B cell (primary cell): Measurements from ENCODE around the gene G2E3. TPM values are rescaled to one million over a fixed set of nuclear protein-coding genes. Genes with fewer than 3 reads are reported as not detected.
"Not testable (repeated sequence)": the region's sequence is repeated elsewhere in the genome, so short reads cannot be mapped to it uniquely, and the experiment has no call there.

Experiments used
- ATAC-seq: fragments of 200-7000 bp; cut with Tn5 transposase; one replicate; pipeline ENCODE4 v1.10.0; 2021; ENCODE audit warnings: low read depth, mild to moderate bottlenecking, moderate number of reproducible peaks, moderate library complexity
- CTCF ChIA-PET: fragments of 350-600 bp; sonication (Branson Sonifier 250); formaldehyde crosslinking; loops from one replicate; lab custom pipeline; 2021; ENCODE audit warnings: antibody characterized with exemption, inconsistent platforms; lab: Charles Lee
- POLR2A ChIA-PET: fragments of 350-600 bp; sonication (Branson Sonifier 250); formaldehyde crosslinking; loops from one replicate; lab custom pipeline; 2021; ENCODE audit warnings: antibody characterized with exemption; lab: Charles Lee
- DNase-seq: peaks from one replicate; pipeline ENCODE4 v3.0.0; 2013
- H2AFZ ChIP-seq: 2 replicates; pipeline ENCODE4 v1.6.1; 2012; ENCODE audit warnings: mild to moderate bottlenecking, low read depth, low read length; ENCODE audit not compliant: insufficient read depth, poor library complexity, severe bottlenecking
- H3K27ac ChIP-seq, 2 donors: 1 replicate in 1 of 2; 2 replicates in 1 of 2; pipeline ENCODE4 v1.5.1; 2012 to 2013; ENCODE audit warnings: low read length in 2 of 2, mild to moderate bottlenecking in 2 of 2, moderate library complexity in 1 of 2
- H3K27me3 ChIP-seq, 4 experiments: fragments of 200-600 bp in 1 of 4; sonication (generic) in 1 of 4; replicated peaks in 1 of 4; 1 replicate in 2 of 4; 2 replicates in 2 of 4; pipeline versions ENCODE4 v1.6.1 to v1.7.0; 2013 to 2016; ENCODE audit warnings: low read length in 3 of 4, mild to moderate bottlenecking in 2 of 4, mixed read lengths in 1 of 4, moderate library complexity in 1 of 4; ENCODE audit not compliant: insufficient read depth in 4 of 4, control insufficient read depth in 3 of 4; ENCODE audit errors: control extremely low read depth in 1 of 4
- H3K36me3 ChIP-seq, 2 experiments: replicated peaks in 1 of 2; 1 replicate in 1 of 2; 2 replicates in 1 of 2; pipeline versions ENCODE4 v1.6.1 to v1.7.1; 2013; ENCODE audit warnings: low read length in 1 of 2; ENCODE audit not compliant: insufficient read depth in 2 of 2, control insufficient read depth in 1 of 2; ENCODE audit errors: control extremely low read depth in 1 of 2, extremely low read depth in 1 of 2
- H3K4me1 ChIP-seq, 2 donors: fragments of 200-600 bp in 1 of 2; sonication (generic) in 1 of 2; 1 replicate in 1 of 2; 2 replicates in 1 of 2; pipeline versions ENCODE4 v1.5.1 to v1.6.1; 2013 to 2017; ENCODE audit warnings: low read length in 2 of 2; ENCODE audit not compliant: control insufficient read depth in 2 of 2, insufficient read depth in 2 of 2
- H3K4me2 ChIP-seq: replicated peaks from 2 replicates; pipeline ENCODE3; 2012; ENCODE audit warnings: mild to moderate bottlenecking, low read depth, low read length; ENCODE audit not compliant: poor library complexity, severe bottlenecking
- H3K4me3 ChIP-seq, 5 experiments: fragments of 200-600 bp in 1 of 5; sonication (generic) in 1 of 5; 1 replicate in 3 of 5; 2 replicates in 2 of 5; pipeline versions ENCODE4 v1.5.1 to v1.7.0; 2011 to 2016; ENCODE audit warnings: low read length in 4 of 5, mild to moderate bottlenecking in 4 of 5, low read depth in 2 of 5, control low read depth in 1 of 5, moderate library complexity in 1 of 5; ENCODE audit not compliant: insufficient read depth in 1 of 5; ENCODE audit errors: control extremely low read depth in 1 of 5, extremely low read depth in 1 of 5
- H3K79me2 ChIP-seq: fragments of 200-600 bp; sonication (generic); one replicate; pipeline ENCODE4 v1.6.0; 2016; ENCODE audit warnings: low read length; ENCODE audit not compliant: control insufficient read depth, insufficient read depth
- H3K9ac ChIP-seq: fragments of 200-600 bp; sonication (generic); 2 replicates; pipeline ENCODE4 v1.6.1; 2017; ENCODE audit warnings: mild to moderate bottlenecking, low read length, moderate library complexity
- H3K9me3 ChIP-seq, 3 donors: one replicate each; pipeline versions ENCODE4 v1.6.1 to v1.7.1; 2013; ENCODE audit warnings: low read length in 2 of 3; ENCODE audit not compliant: control insufficient read depth in 2 of 3, insufficient read depth in 1 of 3; ENCODE audit errors: control extremely low read depth in 1 of 3
- H4K20me1 ChIP-seq: 2 replicates; pipeline ENCODE4 v1.6.0; 2012; ENCODE audit warnings: mild to moderate bottlenecking, low read length; ENCODE audit not compliant: insufficient read depth, control insufficient read depth, poor library complexity, severe bottlenecking
- H3K27ac Mint-ChIP-seq: one replicate; pipeline ENCODE4 v1.8.0; 2021; ENCODE audit warnings: mixed read lengths
- H3K27me3 Mint-ChIP-seq: one replicate; pipeline ENCODE4 v1.8.0; 2021; ENCODE audit warnings: mixed read lengths
- H3K4me1 Mint-ChIP-seq: one replicate; pipeline ENCODE4 v1.8.0; 2021; ENCODE audit warnings: mixed read lengths
- H3K4me3 Mint-ChIP-seq: one replicate; pipeline ENCODE4 v1.8.0; 2021; ENCODE audit warnings: mixed read lengths
- H3K9me3 Mint-ChIP-seq: one replicate; pipeline ENCODE4 v1.8.0; 2022; ENCODE audit warnings: mixed read lengths; ENCODE audit not compliant: insufficient read depth
- CTCF ChIP-seq: fragments of 200-600 bp; IDR thresholded peaks from one replicate; pipeline ENCODE4 v1.8.0; 2022; ENCODE audit warnings: antibody characterized with exemption, mild to moderate bottlenecking
- EZH2 ChIP-seq: IDR thresholded peaks from 2 replicates; pipeline ENCODE4 v1.6.1; 2012; ENCODE audit warnings: borderline replicate concordance, low read depth, mild to moderate bottlenecking, moderate library complexity, low read length; ENCODE audit not compliant: insufficient read depth, poor library complexity, severe bottlenecking
- WGBS: methylation state at CpG from one replicate; pipeline ENCODE4 v1.1.5; 2013; ENCODE audit warnings: missing lambda C conversion rate; ENCODE audit not compliant: insufficient coverage; 5-methylcytosine and 5-hydroxymethylcytosine counted together
- intact Hi-C: fragments of 100-400 bp; cut with micrococcal nuclease; formaldehyde crosslinking; loops from one replicate; pipeline ENCODE4 v1.10.0; 2022
- polyA plus RNA-seq: library from polyadenylated mRNA; depleted of rRNA; stranded (reverse); fragments of >200 nt; gene quantifications from 2 replicates; pipeline ENCODE4 v1.2.3, GENCODE V29; 2012
- total RNA-seq, 2 donors: library from RNA; stranded (reverse); fragments of 120-200 nt in 1 of 2; gene quantifications; 1 replicate in 1 of 2; 2 replicates in 1 of 2; pipeline versions ENCODE4 v1.2.3 to v1.2.4, GENCODE V29; 2013 to 2022

The G2E3 gene
- total and polyA plus RNA-seq, 2 donors (not counting 1 experiment from before 2014, with no cell fraction given) = 6.2 to 29.2 TPM

- ChIA-PET POLR2A (no interaction called here), CTCF (no interaction called here)
- intact Hi-C loops = no loop called here
- H3K4me3 Mint-ChIP-seq = no peak overlapping the region
- no peak overlapping the region for H3K4me2 ChIP-seq
- no peak overlapping the region for H3K9ac ChIP-seq
- H3K27me3 Mint-ChIP-seq = no peaks in the 10 kb centered on the region
- WGBS = 94% methylated on average over 3 of the region's 3 CpGs
- DNase-seq = no peak
- H4K20me1 ChIP-seq = no peaks in the 10 kb centered on the region
- no peaks in the 10 kb centered on the region for H3K27me3 ChIP-seq
- no peak overlapping the region for H3K27ac Mint-ChIP-seq
- H3K79me2 ChIP-seq = peaks cover 8% of the 10 kb centered on the region
- H3K9me3 ChIP-seq = peaks cover 0 to under 1% (median under 1%) of the 10 kb centered on the region in 3 donors
- TF ChIP-seq EZH2 (no peak), CTCF (no peak)
- no peak overlapping the region for H3K27ac ChIP-seq
- no peak for ATAC-seq
- H3K36me3 ChIP-seq = peaks cover 13 to 32% of the 10 kb centered on the region in 2 experiments
- no peak overlapping the region for H3K4me3 ChIP-seq
- H3K9me3 Mint-ChIP-seq = peaks cover under 1% of the 10 kb centered on the region
- H3K4me1 Mint-ChIP-seq = no peaks in the 10 kb centered on the region
- no peaks in the 10 kb centered on the region for H3K4me1 ChIP-seq
- no peak overlapping the region for H2AFZ ChIP-seq
Observed at GRCh38 chr14:30638926-30639325, 80.0 kb downstream of the G2E3 start.

GRCh38 chr14:30641207-30641606 lies 82.2 kb downstream of the G2E3 start:
- H3K27me3 ChIP-seq = no peaks in the 10 kb centered on the region
- ChIA-PET CTCF (no interaction called here), POLR2A (no interaction called here)
- H4K20me1 ChIP-seq = no peaks in the 10 kb centered on the region
- Mint-ChIP-seq H3K4me1 (peaks cover 4% of the 10 kb centered on the region), H3K27ac (no peak overlapping the region), H3K9me3 (peaks cover 4% of the 10 kb centered on the region), H3K4me3 (no peak overlapping the region), H3K27me3 (no peaks in the 10 kb centered on the region)
- peaks cover 16% of the 10 kb centered on the region for H3K79me2 ChIP-seq
- H2AFZ ChIP-seq = no peak overlapping the region
- WGBS = no CpG with 5 or more reads among the region's 1 CpG
- no peak overlapping the region for H3K9ac ChIP-seq
- H3K27ac ChIP-seq = no peak overlapping the region
- H3K4me3 ChIP-seq = no peak overlapping the region
- DNase-seq = no peak
- peaks cover 19 to 36% of the 10 kb centered on the region in 2 experiments for H3K36me3 ChIP-seq
- peaks cover 0 to 4% (median 2%) of the 10 kb centered on the region in 3 donors for H3K9me3 ChIP-seq
- H3K4me2 ChIP-seq = no peak overlapping the region
- H3K4me1 ChIP-seq = no peaks in the 10 kb centered on the region
- intact Hi-C loops = no loop called here
- TF ChIP-seq CTCF = no peak
- TF ChIP-seq EZH2 = no peak
- ATAC-seq = no peak

- H3K79me2 ChIP-seq = peaks cover 18% of the 10 kb centered on the region
- H3K4me3 ChIP-seq, H3K4me1 ChIP-seq, H3K27me3 ChIP-seq, H3K4me3 Mint-ChIP-seq, intact Hi-C loops, H3K9me3 ChIP-seq, H2AFZ ChIP-seq, POLR2A ChIA-PET, H3K27ac Mint-ChIP-seq, H3K4me2 ChIP-seq, H3K9ac ChIP-seq, H4K20me1 ChIP-seq, H3K27me3 Mint-ChIP-seq, DNase-seq, H3K27ac ChIP-seq, ATAC-seq, H3K9me3 Mint-ChIP-seq, CTCF ChIA-PET, H3K4me1 Mint-ChIP-seq: not testable (repeated sequence)
- 94% methylated on average over 3 of the region's 5 CpGs for WGBS
- H3K36me3 ChIP-seq = peaks cover 18 to 46% of the 10 kb centered on the region in 2 experiments
Observed at GRCh38 chr14:30644462-30644861, 85.5 kb downstream of the G2E3 start.
